DMS114 treated with DMSO at 0.1 percent for 48 hours (cell line): ENCODE results near the gene AHNAK2.

Source experiments
- DNase-seq: peaks from one replicate; lab custom pipeline; 2025; ENCODE audit not compliant: unreplicated experiment; lab: John Stamatoyannopoulos, UW

AHNAK2 gene

GRCh38 chr14:104973385-104974145 is 4.6 kb downstream of the AHNAK2 start:
- DNase-seq: no peak

- no peak for DNase-seq
Measured at GRCh38 chr14:104973135-104973384, 5.1 kb downstream of the AHNAK2 start.

- no peak for DNase-seq
Measured at GRCh38 chr14:104972301-104973134, 5.7 kb downstream of the AHNAK2 start.

GRCh38 chr14:104971447-104972240 is 6.5 kb downstream of the AHNAK2 start:
- DNase-seq: no peak

- DNase-seq: no peak
Measured at GRCh38 chr14:104970231-104971068, 7.7 kb downstream of the AHNAK2 start.

GRCh38 chr14:104969741-104970230 is 8.4 kb downstream of the AHNAK2 start:
- no peak for DNase-seq

GRCh38 chr14:104968541-104969401 is 9.4 kb downstream of the AHNAK2 start:
- DNase-seq: no peak

GRCh38 chr14:104968153-104968527 is 10.0 kb downstream of the AHNAK2 start:
- DNase-seq: no peak

GRCh38 chr14:104967386-104968152 is 10.6 kb downstream of the AHNAK2 start:
- no peak for DNase-seq

GRCh38 chr14:104966981-104967385 is 11.2 kb downstream of the AHNAK2 start:
- no peak for DNase-seq

- no peak for DNase-seq
Measured at GRCh38 chr14:104966261-104966865, 11.8 kb downstream of the AHNAK2 start.

GRCh38 chr14:104965561-104966231 is 12.5 kb downstream of the AHNAK2 start:
- no peak for DNase-seq

- no peak for DNase-seq
Measured at GRCh38 chr14:104964546-104964945, 13.6 kb downstream of the AHNAK2 start.

- DNase-seq: no peak
Measured at GRCh38 chr14:104957146-104958113, 20.7 kb downstream of the AHNAK2 start.

GRCh38 chr14:104956290-104956890 is 21.8 kb downstream of the AHNAK2 start:
- no peak for DNase-seq

GRCh38 chr14:104955396-104955770 is 22.8 kb downstream of the AHNAK2 start:
- no peak for DNase-seq
